ENCODE measurements around the gene ARHGAP24.
"Not testable (repeated sequence)": the region's sequence is repeated elsewhere in the genome, so short reads cannot be mapped to it uniquely, and the experiment has no call there.

ARHGAP24 gene

GRCh38 chr4:85839981-85840451 is 365.1 kb downstream of the ARHGAP24 start:
- not testable (repeated sequence) for DNase-seq (ENCODE audit: low read depth in 1 of 2, low spot score in 1 of 2)

- no peak for DNase-seq (ENCODE audit: low read depth in 1 of 2, low spot score in 1 of 2)
Observed at GRCh38 chr4:85842540-85842939, 367.6 kb downstream of the ARHGAP24 start.

- DNase-seq (ENCODE audit: low read depth in 1 of 2, low spot score in 1 of 2) = not testable (repeated sequence)
Observed at GRCh38 chr4:85853740-85854139, 378.8 kb downstream of the ARHGAP24 start.

- DNase-seq (ENCODE audit: low read depth in 1 of 2, low spot score in 1 of 2) = no peak
Observed at GRCh38 chr4:85854546-85854945, 379.6 kb downstream of the ARHGAP24 start.

GRCh38 chr4:85860066-85860740 is 385.3 kb downstream of the ARHGAP24 start:
- DNase-seq (ENCODE audit: low read depth in 1 of 2, low spot score in 1 of 2) = no peak

- no peak for DNase-seq (ENCODE audit: low read depth in 1 of 2, low spot score in 1 of 2)
Observed at GRCh38 chr4:85861064-85861765, 386.3 kb downstream of the ARHGAP24 start.

- DNase-seq (ENCODE audit: low read depth in 1 of 2, low spot score in 1 of 2) = no peak
Observed at GRCh38 chr4:85862896-85863295, 387.9 kb downstream of the ARHGAP24 start.

GRCh38 chr4:85864259-85865205 is 389.6 kb downstream of the ARHGAP24 start:
- no peak for DNase-seq (ENCODE audit: low read depth in 1 of 2, low spot score in 1 of 2)

- DNase-seq (ENCODE audit: low read depth in 1 of 2, low spot score in 1 of 2) = no peak
Observed at GRCh38 chr4:85865256-85865655, 390.3 kb downstream of the ARHGAP24 start.

- DNase-seq (ENCODE audit: low read depth in 1 of 2, low spot score in 1 of 2) = no peak
Observed at GRCh38 chr4:85866508-85866907, 391.6 kb downstream of the ARHGAP24 start.

GRCh38 chr4:85867271-85867670 is 392.3 kb downstream of the ARHGAP24 start:
- no peak for DNase-seq (ENCODE audit: low read depth in 1 of 2, low spot score in 1 of 2)

GRCh38 chr4:85869181-85869580 is 394.2 kb downstream of the ARHGAP24 start:
- DNase-seq (ENCODE audit: low read depth in 1 of 2, low spot score in 1 of 2) = no peak

GRCh38 chr4:85870298-85871083 is 395.5 kb downstream of the ARHGAP24 start:
- no peak for DNase-seq (ENCODE audit: low read depth in 1 of 2, low spot score in 1 of 2)

- no peak for DNase-seq (ENCODE audit: low read depth in 1 of 2, low spot score in 1 of 2)
Observed at GRCh38 chr4:85873566-85873965, 398.6 kb downstream of the ARHGAP24 start.

GRCh38 chr4:85879518-85879917 is 404.6 kb downstream of the ARHGAP24 start:
- DNase-seq (ENCODE audit: low read depth in 1 of 2, low spot score in 1 of 2) = no peak

GRCh38 chr4:85883180-85883579 is 408.2 kb downstream of the ARHGAP24 start:
- DNase-seq (ENCODE audit: low read depth in 1 of 2, low spot score in 1 of 2) = no peak

GRCh38 chr4:85884251-85884650 is 409.3 kb downstream of the ARHGAP24 start:
- no peak for DNase-seq (ENCODE audit: low read depth in 1 of 2, low spot score in 1 of 2)

GRCh38 chr4:85886665-85887064 is 411.7 kb downstream of the ARHGAP24 start:
- DNase-seq (ENCODE audit: low read depth in 1 of 2, low spot score in 1 of 2) = no peak

- DNase-seq (ENCODE audit: low read depth in 1 of 2, low spot score in 1 of 2) = no peak
Observed at GRCh38 chr4:85889314-85889713, 414.4 kb downstream of the ARHGAP24 start.

- DNase-seq (ENCODE audit: low read depth in 1 of 2, low spot score in 1 of 2) = no peak
Observed at GRCh38 chr4:85895755-85896154, 420.8 kb downstream of the ARHGAP24 start.

GRCh38 chr4:85898231-85898630 is 423.3 kb downstream of the ARHGAP24 start:
- DNase-seq (ENCODE audit: low read depth in 1 of 2, low spot score in 1 of 2) = no peak

All from activated T-helper 1 cell treated with anti-CD3 and anti-CD28 coated beads, Interleukin-2, amount 50 U/mL, for 16 hours (primary cell).